HG02840 (cell line): ENCODE data around the gene NKAIN2.

Experiments used
- ATAC-seq: cut with Tn5 transposase; IDR thresholded peaks from one replicate; pipeline ENCODE4 v1.9.1; 2021; ENCODE audit warnings: mild to moderate bottlenecking, moderate library complexity, moderate number of reproducible peaks; ENCODE audit not compliant: unreplicated experiment, low FRiP score

NKAIN2 gene

GRCh38 chr6:123805921-123806320, 2.3 kb downstream of the NKAIN2 start:
- ATAC-seq: no peak

- no peak for ATAC-seq
Observed at GRCh38 chr6:123806561-123806960, 2.9 kb downstream of the NKAIN2 start.

- no peak for ATAC-seq
Observed at GRCh38 chr6:123808556-123808955, 4.9 kb downstream of the NKAIN2 start.

- no peak for ATAC-seq
Observed at GRCh38 chr6:123810214-123810613, 6.5 kb downstream of the NKAIN2 start.

GRCh38 chr6:123810948-123811347, 7.3 kb downstream of the NKAIN2 start:
- ATAC-seq: no peak

- no peak for ATAC-seq
Observed at GRCh38 chr6:123811378-123811777, 7.7 kb downstream of the NKAIN2 start.

- ATAC-seq: no peak
Observed at GRCh38 chr6:123812621-123813020, 9.0 kb downstream of the NKAIN2 start.

- no peak for ATAC-seq
Observed at GRCh38 chr6:123821112-123821511, 17.4 kb downstream of the NKAIN2 start.

GRCh38 chr6:123829302-123829953, 25.8 kb downstream of the NKAIN2 start:
- ATAC-seq: no peak

- ATAC-seq: no peak
Observed at GRCh38 chr6:123830120-123830519, 26.5 kb downstream of the NKAIN2 start.

GRCh38 chr6:123838505-123839234, 35.0 kb downstream of the NKAIN2 start:
- no peak for ATAC-seq

- ATAC-seq: no peak
Observed at GRCh38 chr6:123841067-123841896, 37.6 kb downstream of the NKAIN2 start.

- no peak for ATAC-seq
Observed at GRCh38 chr6:123844011-123844410, 40.3 kb downstream of the NKAIN2 start.

- ATAC-seq: no peak
Observed at GRCh38 chr6:123848347-123848746, 44.7 kb downstream of the NKAIN2 start.

GRCh38 chr6:123849406-123849805, 45.7 kb downstream of the NKAIN2 start:
- ATAC-seq: no peak

GRCh38 chr6:123850555-123850954, 46.9 kb downstream of the NKAIN2 start:
- no peak for ATAC-seq

- no peak for ATAC-seq
Observed at GRCh38 chr6:123854201-123854600, 50.5 kb downstream of the NKAIN2 start.

GRCh38 chr6:123855506-123855905, 51.8 kb downstream of the NKAIN2 start:
- ATAC-seq: no peak

GRCh38 chr6:123859291-123859690, 55.6 kb downstream of the NKAIN2 start:
- no peak for ATAC-seq

- ATAC-seq: no peak
Observed at GRCh38 chr6:123869334-123869733, 65.7 kb downstream of the NKAIN2 start.

- ATAC-seq: no peak
Observed at GRCh38 chr6:123873974-123874373, 70.3 kb downstream of the NKAIN2 start.
